Activated CD4-positive, CD25-positive, alpha-beta regulatory T cell treated with anti-CD3 and anti-CD28 coated beads, Interleukin-2, amount 50 U/mL, for 16 hours (primary cell): Measurements from ENCODE around the gene PTPN12.
"Not testable (repeated sequence)": the region's sequence is repeated elsewhere in the genome, so short reads cannot be mapped to it uniquely, and the experiment has no call there.

ENCODE experiments used
- DNase-seq: peaks from one replicate; pipeline ENCODE4 v3.0.0-alpha.2; 2020; ENCODE audit warnings: low read depth, low spot score

The PTPN12 gene

GRCh38 chr7:77579797-77580196, 42.7 kb downstream of the PTPN12 start:
- no peak for DNase-seq

- no peak for DNase-seq
These were observed 43.8 kb downstream of the PTPN12 start for GRCh38 chr7:77580762-77581350.

DNA sequence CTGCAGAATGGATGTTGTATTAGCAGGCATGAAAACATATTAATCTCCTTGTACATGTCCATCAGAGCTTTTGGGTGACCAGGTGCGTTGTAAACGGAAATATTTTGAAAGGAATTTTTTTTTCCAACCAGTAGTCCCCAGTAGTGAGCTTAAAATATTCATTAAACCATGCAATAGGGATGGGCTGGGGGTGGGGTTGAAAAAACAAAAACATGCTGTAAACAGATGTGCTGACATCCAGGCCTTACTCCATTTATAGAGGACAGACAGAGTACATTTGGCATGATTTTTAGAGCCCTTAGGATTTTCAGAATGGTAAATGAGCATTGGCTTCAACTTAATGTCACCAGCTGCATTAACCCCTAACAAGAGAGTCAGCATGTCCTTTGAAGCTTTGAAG, 50.2 kb downstream of the PTPN12 start:
- no peak for DNase-seq

DNA sequence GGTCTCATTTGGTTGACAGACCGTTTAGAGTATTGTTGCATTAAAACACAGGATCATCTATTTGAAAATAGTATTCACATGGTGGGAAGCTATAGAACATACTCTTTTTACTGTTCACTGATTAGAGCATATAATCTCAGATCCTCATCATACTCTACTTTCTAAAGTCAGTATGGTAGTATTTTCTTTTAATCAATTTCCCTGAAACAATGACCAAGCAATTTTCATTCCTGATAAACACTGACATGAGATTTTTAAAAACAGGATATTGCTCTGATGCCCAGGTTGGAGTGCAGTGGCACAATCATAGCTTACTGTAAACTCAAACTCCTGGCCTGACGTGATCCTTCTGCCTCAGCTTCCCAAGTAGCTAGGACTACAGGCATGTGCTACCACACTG, 63.9 kb downstream of the PTPN12 start:
- no peak for DNase-seq

GRCh38 chr7:77606562-77606961, 69.5 kb downstream of the PTPN12 start:
- DNase-seq: no peak

DNA sequence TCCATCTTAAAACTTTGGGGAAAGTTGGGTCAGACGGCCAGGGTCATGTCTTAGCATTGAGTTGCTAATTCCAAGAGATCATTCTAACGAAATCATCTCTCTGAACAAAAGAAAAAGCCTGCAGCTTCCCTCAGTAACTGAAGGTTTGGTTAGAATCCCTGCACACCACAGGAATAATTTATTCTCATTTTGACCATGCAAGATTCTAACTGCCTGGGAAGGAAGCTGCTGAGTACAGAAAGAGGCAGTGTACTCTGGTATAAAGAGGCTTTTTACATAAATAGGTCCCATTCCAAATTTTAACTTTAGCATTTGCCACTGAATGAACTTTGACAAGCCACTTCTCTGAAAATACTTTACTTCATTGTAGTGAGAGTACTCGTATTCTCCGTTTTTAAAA, 82.2 kb downstream of the PTPN12 start:
- DNase-seq: no peak

GRCh38 chr7:77626586-77627308, 89.7 kb downstream of the PTPN12 start:
- no peak for DNase-seq

DNA sequence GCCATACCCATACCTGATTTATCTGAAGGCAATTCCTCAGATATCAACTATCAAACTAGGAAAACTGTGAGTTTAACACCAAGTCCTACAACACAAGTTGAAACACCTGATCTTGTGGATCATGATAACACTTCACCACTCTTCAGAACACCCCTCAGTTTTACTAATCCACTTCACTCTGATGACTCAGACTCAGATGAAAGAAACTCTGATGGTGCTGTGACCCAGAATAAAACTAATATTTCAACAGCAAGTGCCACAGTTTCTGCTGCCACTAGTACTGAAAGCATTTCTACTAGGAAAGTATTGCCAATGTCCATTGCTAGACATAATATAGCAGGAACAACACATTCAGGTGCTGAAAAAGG, 90.2 kb downstream of the PTPN12 start:
- no peak for DNase-seq

DNA sequence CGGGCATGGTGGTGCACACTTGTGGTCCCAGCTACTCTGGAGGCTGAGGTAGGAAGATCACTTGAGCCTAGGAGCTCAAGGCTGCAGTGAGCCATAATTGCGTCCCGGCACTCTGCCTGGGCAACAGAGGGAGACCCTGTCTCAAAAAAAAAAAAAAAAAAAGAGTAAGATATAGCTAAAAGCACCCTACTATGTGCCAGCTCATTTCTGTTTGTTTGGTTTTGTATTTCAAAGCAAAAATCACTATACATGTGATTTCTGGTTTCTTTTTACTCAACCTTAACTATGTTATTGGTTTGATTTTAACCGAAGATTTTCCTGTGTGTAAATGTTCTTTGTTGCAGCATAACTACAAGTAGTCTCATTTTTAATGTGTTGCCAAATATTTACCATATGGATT, 92.7 kb downstream of the PTPN12 start:
- DNase-seq: no peak

- DNase-seq: no peak
These were observed 94.7 kb downstream of the PTPN12 start for GRCh38 chr7:77631820-77632219.

DNA sequence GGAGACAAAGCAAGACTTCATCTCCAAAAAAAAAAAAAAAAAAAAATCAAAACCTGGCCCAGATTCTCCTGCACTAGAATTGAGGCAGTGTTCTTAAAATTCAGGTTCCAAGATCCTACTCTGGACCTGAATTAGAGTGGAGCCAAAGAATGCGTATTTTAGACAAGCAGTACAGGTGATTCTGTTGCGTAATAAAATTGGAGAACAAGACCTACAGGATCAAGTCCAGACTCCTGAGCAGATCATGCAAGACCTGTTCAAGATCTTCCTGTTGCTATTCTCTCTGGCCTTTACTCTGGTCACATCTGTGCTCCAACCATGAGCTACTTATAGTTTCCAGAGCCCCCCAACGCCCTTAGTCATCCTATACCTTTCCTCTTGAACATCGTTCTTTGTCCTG, 107.7 kb downstream of the PTPN12 start:
- DNase-seq: no peak

DNA sequence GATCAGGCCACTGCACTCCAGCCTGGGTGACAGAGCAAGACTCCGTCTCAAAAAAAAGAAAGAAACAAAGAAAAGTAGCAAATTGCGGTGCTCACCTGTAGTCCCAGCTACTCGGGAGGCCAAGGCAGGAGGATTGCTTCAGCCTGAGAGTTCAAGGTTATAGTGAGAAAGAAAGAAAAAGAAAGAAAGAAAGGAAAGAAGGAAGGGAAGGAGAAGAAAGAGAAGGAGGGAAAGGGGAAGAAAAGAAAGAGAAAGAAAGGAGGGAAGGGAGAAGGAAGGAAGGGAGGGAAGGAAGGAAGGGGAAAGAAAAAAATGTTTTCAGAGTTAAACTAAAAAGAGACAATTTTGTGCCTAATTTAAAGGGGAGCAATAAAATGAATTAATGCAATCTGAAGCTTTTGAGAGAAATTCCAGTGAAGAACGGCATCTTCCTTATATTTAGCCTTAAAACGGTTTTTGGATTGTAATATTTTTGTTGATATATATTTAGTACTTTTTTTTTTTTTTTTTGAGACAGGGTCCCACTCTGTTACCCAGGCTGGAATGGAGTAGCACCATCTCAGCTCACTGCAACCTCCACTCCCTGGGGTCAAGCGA, 111.7 kb downstream of the PTPN12 start:
- DNase-seq: no peak

GRCh38 chr7:77649716-77650349, 112.7 kb downstream of the PTPN12 start:
- DNase-seq: no peak

DNA sequence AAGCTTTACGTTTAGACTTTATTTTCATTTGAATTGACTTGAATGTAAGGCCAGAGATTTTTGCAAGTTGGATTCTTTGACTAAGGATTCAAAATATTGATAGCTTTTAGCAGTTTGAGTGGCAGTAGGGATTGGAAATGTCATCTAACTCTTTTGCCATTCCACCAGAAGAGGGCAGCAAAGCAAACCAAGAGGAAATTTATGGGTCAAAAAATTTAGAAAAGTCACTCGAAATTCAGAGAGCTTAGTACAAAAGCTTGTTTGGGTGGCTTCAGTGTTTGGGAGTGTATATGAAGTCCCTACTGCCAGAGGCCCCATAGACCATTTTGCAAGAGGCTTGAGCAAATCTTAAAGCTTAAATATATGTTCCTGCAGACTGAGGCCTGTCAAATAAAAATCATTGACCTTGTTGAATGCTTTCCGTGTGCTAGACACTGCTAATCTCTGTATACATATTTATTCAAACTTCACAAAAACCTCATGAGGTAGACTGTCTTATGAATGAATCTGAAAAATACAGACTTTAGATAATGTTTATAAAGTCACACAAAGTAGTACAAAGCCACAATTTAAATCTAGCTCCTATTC, 114.6 kb downstream of the PTPN12 start:
- peak; percentile 2 for DNase-seq

DNA sequence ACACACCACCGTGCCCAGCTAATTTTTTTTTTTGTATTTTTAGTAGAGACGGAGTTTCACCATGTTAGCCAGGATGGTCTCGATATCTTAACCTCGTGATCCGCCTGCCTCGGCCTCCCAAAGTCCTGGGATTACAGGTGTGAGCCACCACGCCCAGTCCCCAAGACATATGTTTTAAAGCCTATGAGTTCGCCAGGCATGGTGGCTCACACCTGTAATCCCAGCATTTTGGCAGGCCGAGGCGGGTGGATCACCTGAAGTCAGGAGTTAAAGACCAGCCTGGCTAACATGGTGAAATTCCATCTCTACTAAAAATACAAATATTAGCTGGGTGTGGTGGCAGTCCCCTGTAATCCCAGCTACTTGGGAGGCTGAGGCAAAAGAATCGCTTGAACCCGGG, 115.7 kb downstream of the PTPN12 start:
- DNase-seq: not testable (repeated sequence)

DNA sequence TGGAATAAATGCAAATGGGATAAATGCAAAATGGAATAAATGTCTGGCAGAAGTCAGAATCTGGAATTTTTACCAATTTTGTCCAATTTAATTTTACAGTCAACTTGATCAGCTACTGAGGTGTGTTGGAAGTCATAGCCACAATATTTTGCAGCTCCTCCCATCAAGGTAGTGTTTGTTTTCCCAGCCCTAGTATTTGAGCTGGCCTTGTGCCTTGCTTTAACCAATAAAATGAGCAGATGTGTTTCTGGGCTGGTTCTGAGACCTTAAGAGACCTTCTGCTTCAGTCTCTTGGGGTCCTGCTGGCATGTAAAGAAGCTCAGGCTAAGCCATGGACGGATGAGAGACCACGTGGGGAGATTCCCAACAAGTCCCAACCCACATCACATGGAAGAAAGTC, 116.5 kb downstream of the PTPN12 start:
- DNase-seq: no peak

GRCh38 chr7:77655356-77655755, 118.3 kb downstream of the PTPN12 start:
- no peak for DNase-seq

- DNase-seq: no peak
These were observed 118.9 kb downstream of the PTPN12 start for GRCh38 chr7:77655836-77656455.

GRCh38 chr7:77657427-77658224, 120.5 kb downstream of the PTPN12 start:
- DNase-seq: no peak

- DNase-seq: no peak
These were observed 121.8 kb downstream of the PTPN12 start for GRCh38 chr7:77658928-77659327.

GRCh38 chr7:77661816-77662215, 124.7 kb downstream of the PTPN12 start:
- no peak for DNase-seq
